IMR-90 (cell line): ENCODE data around the gene TPT1. TPM values are rescaled to one million over a fixed set of nuclear protein-coding genes. Genes with fewer than 3 reads are reported as not detected.

ENCODE experiments used
- ATAC-seq: fragments of 200-7000 bp; cut with Tn5 transposase; 2 replicates; pipeline ENCODE4 v1.9.1; 2020; ENCODE audit warnings: low read depth, mild to moderate bottlenecking, moderate library complexity
- BruUV-seq: library from RNA; stranded (reverse); fragments of 400-500 nt; replicated peaks from 2 replicates; lab custom pipeline; 2021; lab: Mats Ljungman, UMichigan
- CTCF ChIA-PET: fragments of 300-600 bp; formaldehyde crosslinking; extraction: SDS; loops from one replicate; lab custom pipeline; 2021; ENCODE audit warnings: antibody characterized with exemption; lab: Yijun Ruan, JAX
- POLR2A ChIA-PET: fragments of 300-600 bp; sonication (Branson Sonifier 250); formaldehyde crosslinking; loops from one replicate; lab custom pipeline; 2022; ENCODE audit warnings: antibody characterized with exemption; ENCODE audit not compliant: unreplicated experiment; lab: Charles Lee
- DNase-seq: peaks from one replicate; pipeline ENCODE4 v3.0.0; 2013
- H2AFZ ChIP-seq: replicated peaks from 2 replicates; pipeline ENCODE3; 2013; ENCODE audit warnings: low read length, mild to moderate bottlenecking; ENCODE audit not compliant: poor library complexity
- H2AK5ac ChIP-seq: 2 replicates; pipeline ENCODE4 v1.6.1; 2013; ENCODE audit warnings: low read depth, low read length, inconsistent platforms
- H2AK9ac ChIP-seq: replicated peaks from 2 replicates; pipeline ENCODE3; 2013; ENCODE audit warnings: mild to moderate bottlenecking, low read depth, low read length, moderate library complexity; ENCODE audit not compliant: poor library complexity
- H2BK120ac ChIP-seq: 2 replicates; pipeline ENCODE4 v1.6.1; 2013; ENCODE audit warnings: low read depth, low read length, inconsistent platforms
- H2BK15ac ChIP-seq: 3 replicates; pipeline ENCODE4 v1.6.1; 2013; ENCODE audit warnings: low read depth, low read length, inconsistent platforms
- H2BK20ac ChIP-seq: 2 replicates; pipeline ENCODE4 v1.6.1; 2013; ENCODE audit warnings: low read depth, mild to moderate bottlenecking, inconsistent platforms, low read length, moderate library complexity
- H2BK5ac ChIP-seq: 2 replicates; pipeline ENCODE4 v1.6.1; 2013; ENCODE audit warnings: mild to moderate bottlenecking, low read depth, low read length, inconsistent platforms; ENCODE audit not compliant: poor library complexity, severe bottlenecking
- H3K14ac ChIP-seq: replicated peaks from 2 replicates; pipeline ENCODE4 v1.6.1; 2013; ENCODE audit warnings: low read depth, low read length, inconsistent platforms
- H3K18ac ChIP-seq: 2 replicates; pipeline ENCODE4 v1.6.1; 2013; ENCODE audit warnings: low read depth, low read length, control low read depth
- H3K23ac ChIP-seq: 2 replicates; pipeline ENCODE4 v1.6.1; 2013; ENCODE audit warnings: low read depth, low read length, inconsistent platforms
- H3K27ac ChIP-seq: 2 replicates; pipeline ENCODE4 v1.5.1; 2013; ENCODE audit warnings: mild to moderate bottlenecking, control low read depth, low read length; ENCODE audit not compliant: insufficient read depth
- H3K27me3 ChIP-seq: 2 replicates; pipeline ENCODE4 v1.6.1; 2013; ENCODE audit warnings: low read length; ENCODE audit not compliant: control insufficient read depth, insufficient read depth
- H3K36me3 ChIP-seq: 2 replicates; pipeline ENCODE4 v1.6.1; 2013; ENCODE audit warnings: low read length, mixed read lengths; ENCODE audit not compliant: control insufficient read depth, insufficient read depth
- H3K4ac ChIP-seq: 2 replicates; pipeline ENCODE4 v1.6.1; 2013; ENCODE audit warnings: low read depth, low read length, inconsistent platforms
- H3K4me1 ChIP-seq: 2 replicates; pipeline ENCODE4 v1.6.1; 2013; ENCODE audit warnings: low read length, mixed read lengths; ENCODE audit not compliant: control insufficient read depth, insufficient read depth
- H3K4me2 ChIP-seq: 2 replicates; pipeline ENCODE4 v1.6.1; 2013; ENCODE audit warnings: low read depth, mild to moderate bottlenecking, control low read depth, low read length, moderate library complexity
- H3K4me3 ChIP-seq: 2 replicates; pipeline ENCODE4 v1.5.1; 2013; ENCODE audit warnings: low read depth, mild to moderate bottlenecking, control low read depth, low read length, moderate library complexity; ENCODE audit not compliant: insufficient read depth
- H3K56ac ChIP-seq: 2 replicates; pipeline ENCODE4 v1.6.1; 2013; ENCODE audit warnings: low read length, inconsistent platforms; ENCODE audit not compliant: insufficient read depth; ENCODE audit errors: extremely low read depth
- H3K79me1 ChIP-seq, 2 experiments: 2 replicates each; pipeline ENCODE4 v1.6.1; 2013; ENCODE audit warnings: low read length in 2 of 2, inconsistent platforms in 1 of 2, low read depth in 1 of 2
- H3K9ac ChIP-seq: 2 replicates; pipeline ENCODE4 v1.6.1; 2013; ENCODE audit warnings: low read depth, low read length, control low read depth
- H3K9me1 ChIP-seq: 2 replicates; pipeline ENCODE4 v1.6.1; 2013; ENCODE audit warnings: low read length, inconsistent platforms; ENCODE audit not compliant: insufficient read depth
- H3K9me3 ChIP-seq: 2 replicates; pipeline ENCODE4 v1.6.1; 2013; ENCODE audit warnings: low read length; ENCODE audit not compliant: control insufficient read depth, insufficient read depth
- H4K20me1 ChIP-seq: 2 replicates; pipeline ENCODE4 v1.6.1; 2013; ENCODE audit warnings: low read length, inconsistent platforms; ENCODE audit not compliant: insufficient read depth
- H4K5ac ChIP-seq: 2 replicates; pipeline ENCODE4 v1.6.1; 2013; ENCODE audit warnings: mild to moderate bottlenecking, low read depth, low read length, control low read depth
- H4K8ac ChIP-seq, 2 experiments: 2 replicates each; pipeline ENCODE4 v1.6.1; 2013; ENCODE audit warnings: low read depth in 2 of 2, low read length in 2 of 2, control low read depth in 1 of 2, inconsistent platforms in 1 of 2
- H4K91ac ChIP-seq: 2 replicates; pipeline ENCODE4 v1.6.1; 2013; ENCODE audit warnings: low read depth, low read length, inconsistent platforms; ENCODE audit not compliant: insufficient read depth
- CEBPB ChIP-seq: IDR thresholded peaks from 2 replicates; pipeline ENCODE4 v1.6.1; 2012; ENCODE audit warnings: low read depth, low read length, improper control_type of control experiment
- CHD1 ChIP-seq: IDR thresholded peaks from 2 replicates; pipeline ENCODE4 v1.6.1; 2012; ENCODE audit warnings: low read depth, low read length, improper control_type of control experiment
- FOS ChIP-seq: fragments of 150-350 bp; IDR thresholded peaks from 2 replicates; pipeline ENCODE4 v1.6.1; 2016; ENCODE audit warnings: low read depth, low read length
- POLR2A ChIP-seq: IDR thresholded peaks from 2 replicates; pipeline ENCODE4 v1.6.1; 2012; ENCODE audit warnings: mild to moderate bottlenecking, low read depth, low read length
- RAD21 ChIP-seq: IDR thresholded peaks from 2 replicates; pipeline ENCODE4 v1.6.1; 2012; ENCODE audit warnings: low read length, improper control_type of control experiment
- RFX5 ChIP-seq: IDR thresholded peaks from 2 replicates; pipeline ENCODE4 v1.8.0; 2012; ENCODE audit warnings: low read depth, mild to moderate bottlenecking, low read length, moderate library complexity
- SMC3 ChIP-seq: fragments of 150-350 bp; IDR thresholded peaks from 2 replicates; pipeline ENCODE4 v1.6.1; 2016; ENCODE audit warnings: low read depth, mild to moderate bottlenecking, antibody characterized with exemption, low read length, moderate library complexity
- USF2 ChIP-seq: fragments of 150-350 bp; IDR thresholded peaks from 2 replicates; pipeline ENCODE4 v1.6.1; 2017; ENCODE audit warnings: mild to moderate bottlenecking, antibody characterized with exemption, low read length, low read depth
- WGBS, 2 experiments: methylation state at CpG; one replicate each; pipeline versions ENCODE4 v1.1.5 to v1.1.7; 2013; ENCODE audit warnings: missing lambda C conversion rate in 2 of 2; ENCODE audit not compliant: insufficient read length in 1 of 2; ENCODE audit errors: extremely low coverage in 2 of 2; 5-methylcytosine and 5-hydroxymethylcytosine counted together
- dilution Hi-C: fragments of 300-500 bp; cut with HindIII; formaldehyde crosslinking; loops from one replicate; pipeline ENCODE4 v1.14.3; 2018; ENCODE audit warnings: low sequenced_read_pairs; ENCODE audit not compliant: unreplicated experiment
- in situ Hi-C: fragments of 300-500 bp; cut with MboI; formaldehyde crosslinking; loops from 3 replicates; pipeline ENCODE4 v1.14.3; 2019; ENCODE audit warnings: low sequenced_read_pairs, inconsistent platforms, mixed read lengths
- intact Hi-C: fragments of 100-400 bp; cut with micrococcal nuclease; formaldehyde crosslinking; loops from 2 replicates; pipeline ENCODE4 v1.10.0; 2022
- polyA plus RNA-seq, 3 experiments: library from polyadenylated mRNA; depleted of rRNA; stranded (reverse); fragments of >200 nt; gene quantifications; 2 replicates each; pipeline ENCODE4 v1.2.3, GENCODE V29; 2012; ENCODE audit warnings: low replicate concordance in 1 of 3
- total RNA-seq: library from RNA; depleted of rRNA; stranded (reverse); fragments of >200 nt; gene quantifications from 2 replicates; pipeline ENCODE4 v1.2.3, GENCODE V29; 2012

Gene TPT1
- total and polyA plus RNA-seq, 2 of the 4 experiments (the other 2 are of a cell fraction) = 1,663 to 2,665 TPM

GRCh38 chr13:45297456-45298205, 43.4 kb downstream of the TPT1 start:
- Histone ChIP-seq H3K36me3 (no peaks in the 10 kb centered on the region), H3K9ac (no peak overlapping the region), H3K14ac (no peak overlapping the region; the same call in 1 of the 2 replicates), H2BK15ac (no peak overlapping the region), H3K4ac (no peak overlapping the region), H2BK5ac (no peak overlapping the region), H2AK9ac (no peak overlapping the region), H3K27ac (no peak overlapping the region), H3K27me3 (no peaks in the 10 kb centered on the region), H3K56ac (no peak overlapping the region), H2AFZ (no peak overlapping the region), H3K18ac (no peak overlapping the region), H4K5ac (no peak overlapping the region), H2BK20ac (no peak overlapping the region), H4K91ac (no peak overlapping the region), H3K79me1 (no peaks in the 10 kb centered on the region), H2BK120ac (no peak overlapping the region), H2AK5ac (no peak overlapping the region), H3K23ac (no peak overlapping the region), H3K4me3 (no peak overlapping the region), H3K9me3 (no peaks in the 10 kb centered on the region), H4K20me1 (no peaks in the 10 kb centered on the region), H3K9me1 (peaks cover 13% of the 10 kb centered on the region), H4K8ac (no peak overlapping the region), H3K4me2 (no peak overlapping the region), H3K4me1 (peaks cover 5% of the 10 kb centered on the region)
- intact Hi-C loops (no loop called here), in situ Hi-C loops (loop anchor here (5.0 kb wide), 1 partner anchor 255 kb away; no protein-coding TSS in a partner anchor), dilution Hi-C loops (no loop called here)
- TF ChIP-seq RAD21 = no peak
- no peak for TF ChIP-seq SMC3
- no peak for TF ChIP-seq USF2
- TF ChIP-seq POLR2A = no peak
- no peak for TF ChIP-seq CEBPB
- no peak for TF ChIP-seq FOS
- TF ChIP-seq CHD1 = no peak
- no peak for TF ChIP-seq RFX5
- no CpG with 5 or more reads among the region's 7 CpGs for WGBS, 2 experiments
- CTCF ChIA-PET = no interaction called here
- BruUV-seq = no TSS peak
- no peak for ATAC-seq
- POLR2A ChIA-PET = no interaction called here
- DNase-seq = no peak
